ENCODE data around the gene PTP4A1. TPM values are rescaled to one million over a fixed set of nuclear protein-coding genes. Genes with fewer than 3 reads are reported as not detected.
"Not testable (repeated sequence)": the region's sequence is repeated elsewhere in the genome, so short reads cannot be mapped to it uniquely, and the experiment has no call there.

The PTP4A1 gene
- total RNA-seq, 4 donors from 2014 or later = 12.8 to 58.1 (median 26.5) TPM

- H3K4me3 ChIP-seq (ENCODE audit: low read depth, poor library complexity, severe bottlenecking) = no peak overlapping the region
- TF ChIP-seq POLR2A (IDR thresholded peaks at IDR 0.05) (no peak), CTCF (IDR thresholded peaks at IDR 0.05) (no peak)
- 96% methylated on average over 2 of the region's 2 CpGs for WGBS, 2 donors
- no peak for DNase-seq (ENCODE audit: low spot score in 2 of 2)
- intact Hi-C loops (cut with DNase I; ENCODE audit: low total_unique reads) = no loop called here
Measured at GRCh38 chr6:63581355-63582013, 9.2 kb downstream of the PTP4A1 start.

GRCh38 chr6:63582579-63583231 is 10.4 kb downstream of the PTP4A1 start:
- no peak overlapping the region for H3K4me3 ChIP-seq (ENCODE audit: low read depth, poor library complexity, severe bottlenecking)
- 85 to 96% methylated on average over 4 of the region's 4 CpGs for WGBS, 2 donors
- DNase-seq (ENCODE audit: low spot score in 2 of 2) = no peak
- intact Hi-C loops (cut with DNase I; ENCODE audit: low total_unique reads) = no loop called here
- no peak for TF ChIP-seq POLR2A (IDR thresholded peaks at IDR 0.05)

- no peak overlapping the region for H3K4me3 ChIP-seq (ENCODE audit: low read depth, poor library complexity, severe bottlenecking)
- TF ChIP-seq POLR2A (IDR thresholded peaks at IDR 0.05) (no peak), CTCF (IDR thresholded peaks at IDR 0.05) (no peak)
- intact Hi-C loops (cut with DNase I; ENCODE audit: low total_unique reads) = no loop called here
- DNase-seq (ENCODE audit: low spot score in 2 of 2) = no peak
- WGBS, 2 donors = 63 to 80% methylated on average over 4 of the region's 4 CpGs
Measured at GRCh38 chr6:63584125-63584514, 11.8 kb downstream of the PTP4A1 start.

- no peak for DNase-seq (ENCODE audit: low spot score in 2 of 2)
- WGBS, 2 donors = 96 to 98% methylated on average over 8 of the region's 8 CpGs
- intact Hi-C loops (cut with DNase I; ENCODE audit: low total_unique reads) = no loop called here
Measured at GRCh38 chr6:63584566-63584965, 12.3 kb downstream of the PTP4A1 start.

GRCh38 chr6:63585652-63586051 is 13.4 kb downstream of the PTP4A1 start:
- DNase-seq (ENCODE audit: low spot score in 2 of 2); intact Hi-C loops (cut with DNase I; ENCODE audit: low total_unique reads); H3K4me3 ChIP-seq (ENCODE audit: low read depth, poor library complexity, severe bottlenecking): not testable (repeated sequence)
- 85 to 93% methylated on average over 2 of the region's 2 CpGs for WGBS, 2 donors

More at GRCh38 chr6:63584566-63584965, 12.3 kb downstream of the PTP4A1 start:
- no peak overlapping the region for H3K4me3 ChIP-seq (ENCODE audit: low read depth, poor library complexity, severe bottlenecking)
- TF ChIP-seq CTCF (IDR thresholded peaks at IDR 0.05) (no peak), POLR2A (IDR thresholded peaks at IDR 0.05) (no peak)

- no peak overlapping the region for H3K4me3 ChIP-seq (ENCODE audit: low read depth, poor library complexity, severe bottlenecking)
- 65 to 71% methylated on average over 2 of the region's 2 CpGs for WGBS, 2 donors
- intact Hi-C loops (cut with DNase I; ENCODE audit: low total_unique reads) = loop anchor here (10.0 kb wide), 1 partner anchor 245 kb away; no protein-coding TSS in a partner anchor
- TF ChIP-seq CTCF (IDR thresholded peaks at IDR 0.05) = no peak
- no peak for TF ChIP-seq POLR2A (IDR thresholded peaks at IDR 0.05)
- DNase-seq (ENCODE audit: low spot score in 2 of 2) = no peak
Measured at GRCh38 chr6:63589952-63590411, 17.7 kb downstream of the PTP4A1 start.
